HepG2 (cell line): ENCODE results near the gene MPO. TPM values are rescaled to one million over a fixed set of nuclear protein-coding genes. Genes with fewer than 3 reads are reported as not detected.

Source experiments
- ATAC-seq: fragments of 200-7000 bp; cut with Tn5 transposase; 3 replicates; pipeline ENCODE4 v1.9.1; 2020; ENCODE audit warnings: mild to moderate bottlenecking, moderate library complexity
- BruUV-seq: library from RNA; stranded (reverse); fragments of 400-500 nt; replicated peaks from 2 replicates; lab custom pipeline; 2021; lab: Mats Ljungman, UMichigan
- CTCF ChIA-PET: fragments of 300-600 bp; formaldehyde crosslinking; extraction: SDS; loops from one replicate; lab custom pipeline; 2021; ENCODE audit warnings: low total read pairs, inconsistent platforms, low intra/inter-chr PET ratio; lab: Yijun Ruan, JAX
- POLR2A ChIA-PET: fragments of 350-600 bp; sonication (Branson Sonifier 250); formaldehyde crosslinking; loops from one replicate; lab custom pipeline; 2020; ENCODE audit warnings: antibody characterized with exemption, inconsistent platforms; lab: Yijun Ruan, JAX
- DNase-seq: peaks from one replicate; pipeline ENCODE4 v3.0.0-alpha.2; 2015; ENCODE audit warnings: low spot score
- FAIRE-seq: peaks from 3 replicates; lab custom pipeline; 2011; peaks lifted over from hg19 to GRCh38; lab: Jason Lieb, UNC
- H2AFZ ChIP-seq: one replicate; pipeline ENCODE4 v1.6.1; 2011; ENCODE audit warnings: low read length, inconsistent platforms
- H3K27ac ChIP-seq: fragments of 300-600 bp; 3 replicates; pipeline ENCODE4 v1.8.0; 2011; ENCODE audit warnings: mixed run types, mild to moderate bottlenecking, mixed read lengths, low read length, inconsistent platforms; ENCODE audit not compliant: insufficient read depth; ENCODE audit errors: extremely low read length
- H3K27me3 ChIP-seq, 2 experiments: fragments of 200-600 bp in 1 of 2; 2 replicates in 1 of 2; 3 replicates in 1 of 2; pipeline versions ENCODE4 v1.6.0 to v1.8.0; 2011; ENCODE audit warnings: low read length in 2 of 2, mild to moderate bottlenecking in 2 of 2, moderate library complexity in 2 of 2, inconsistent platforms in 1 of 2; ENCODE audit not compliant: insufficient read depth in 2 of 2, control insufficient read depth in 1 of 2
- H3K36me3 ChIP-seq, 2 experiments: fragments of 200-600 bp in 1 of 2; replicated peaks in 1 of 2; 2 replicates in 1 of 2; 3 replicates in 1 of 2; pipeline versions ENCODE4 v1.5.1 to v1.8.0; 2011; ENCODE audit warnings: low read length in 2 of 2, inconsistent platforms in 1 of 2; ENCODE audit not compliant: insufficient read depth in 2 of 2, control insufficient read depth in 1 of 2
- H3K4me1 ChIP-seq: 2 replicates; pipeline ENCODE4 v1.5.1; 2012; ENCODE audit warnings: low read length, inconsistent platforms; ENCODE audit not compliant: insufficient read depth
- H3K4me2 ChIP-seq: 2 replicates; pipeline ENCODE4 v1.6.0; 2011; ENCODE audit warnings: low read depth, low read length, inconsistent platforms
- H3K4me3 ChIP-seq, 3 experiments: fragments of 200-600 bp in 1 of 3; sonication (generic), shearing (Covaris generic) in 1 of 3; replicated peaks in 1 of 3; 2 replicates each; pipeline ENCODE4 v1.5.1; 2011 to 2016; ENCODE audit warnings: low read length in 3 of 3, inconsistent platforms in 2 of 3, low read depth in 2 of 3, mild to moderate bottlenecking in 2 of 3, control low read depth in 1 of 3, mixed read lengths in 1 of 3; ENCODE audit not compliant: insufficient read depth in 1 of 3
- H3K79me2 ChIP-seq: one replicate; pipeline ENCODE4 v1.6.1; 2011; ENCODE audit warnings: low read length, inconsistent platforms; ENCODE audit not compliant: insufficient read depth
- H3K9ac ChIP-seq: 2 replicates; pipeline ENCODE4 v1.6.0; 2011; ENCODE audit warnings: mild to moderate bottlenecking, low read depth, low read length, inconsistent platforms; ENCODE audit not compliant: insufficient read depth
- H3K9me3 ChIP-seq: 2 replicates; pipeline ENCODE4 v1.5.1; 2012; ENCODE audit warnings: mild to moderate bottlenecking, low read length
- H4K20me1 ChIP-seq: 2 replicates; pipeline ENCODE4 v1.6.0; 2011; ENCODE audit warnings: inconsistent platforms, mild to moderate bottlenecking, low read length, moderate library complexity; ENCODE audit not compliant: insufficient read depth
- HINFP ChIP-seq: sonication (generic); formaldehyde crosslinking; IDR thresholded peaks from 2 replicates; pipeline ENCODE4 v1.4.0; 2020; ENCODE audit warnings: low read depth, mild to moderate bottlenecking, missing genetic modification reagents
- HNRNPL ChIP-seq: fragments of 200-400 bp; formaldehyde crosslinking; IDR thresholded peaks from 2 replicates; pipeline ENCODE4 v1.6.1; 2017; ENCODE audit warnings: mild to moderate bottlenecking, low read depth, low read length
- MXD4 ChIP-seq: IDR thresholded peaks from 2 replicates; pipeline ENCODE4 v1.6.1; 2016; ENCODE audit warnings: mild to moderate bottlenecking, missing biosample characterization, missing genetic modification reagents
- PRDM10 ChIP-seq: sonication (generic); formaldehyde crosslinking; IDR thresholded peaks from 2 replicates; pipeline ENCODE4 v1.4.0; 2020; ENCODE audit warnings: low read depth, missing genetic modification reagents
- U2AF1 ChIP-seq: fragments of 200-400 bp; formaldehyde crosslinking; optimal IDR thresholded peaks from 2 replicates; pipeline ENCODE3; 2017; ENCODE audit warnings: mild to moderate bottlenecking, low read depth, low read length
- U2AF2 ChIP-seq: fragments of 200-400 bp; formaldehyde crosslinking; IDR thresholded peaks from 2 replicates; pipeline ENCODE4 v1.6.1; 2017; ENCODE audit warnings: low read depth, mild to moderate bottlenecking, low read length
- ZBTB20 ChIP-seq: sonication (generic); formaldehyde crosslinking; IDR thresholded peaks from 2 replicates; pipeline ENCODE4 v1.8.1; 2023; ENCODE audit warnings: missing genetic modification reagents, low read depth, mild to moderate bottlenecking, borderline replicate concordance
- ZFP1 ChIP-seq: IDR thresholded peaks from 2 replicates; pipeline ENCODE4 v1.6.1; 2016
- ZNF552 ChIP-seq: sonication (generic); formaldehyde crosslinking; IDR thresholded peaks from 2 replicates; pipeline ENCODE4 v1.9.0; 2022; ENCODE audit warnings: missing genetic modification reagents, mild to moderate bottlenecking, borderline replicate concordance
- WGBS: methylation state at CpG from one replicate; pipeline ENCODE4 v1.1.6; 2017; ENCODE audit warnings: low lambda C conversion rate; 5-methylcytosine and 5-hydroxymethylcytosine counted together
- in situ Hi-C: cut with HindIII; loops from 2 replicates; pipeline ENCODE4 v1.10.0; 2017; ENCODE audit warnings: low pct_unique_long_range_greater_than_20kb; ENCODE audit not compliant: extremely low pct_ligation_motif_present
- intact Hi-C: fragments of 100-400 bp; cut with micrococcal nuclease; formaldehyde crosslinking; loops from one replicate; pipeline ENCODE4 v1.10.0; 2022; ENCODE audit not compliant: unreplicated experiment
- polyA plus RNA-seq, 8 experiments: library from polyadenylated mRNA; depleted of rRNA in 3 of 8; stranded (reverse) in 7 of 8; unstranded in 1 of 8; fragments of >200 nt; fragmentation: Illumina TruSeq in 4 of 8; extraction: Trizol in 4 of 8; gene quantifications; 2 replicates each; pipeline versions ENCODE4 v1.2.1 to v1.2.3, GENCODE V29; 2011 to 2016; ENCODE audit warnings: low read depth in 4 of 8, missing spikeins in 1 of 8, mixed read lengths in 1 of 8; ENCODE audit not compliant: insufficient read depth in 1 of 8
- total RNA-seq, 5 experiments: library from RNA; depleted of rRNA; stranded (reverse); fragments of >200 nt; fragmentation: Illumina TruSeq; extraction: Trizol; gene quantifications; 2 replicates each; pipeline ENCODE4 v1.2.3, GENCODE V29; 2016; ENCODE audit warnings: low read depth in 1 of 5

MPO gene
- total and polyA plus RNA-seq, 2 of the 13 experiments (the other 11 are each of a cell fraction or from before 2014, with no cell fraction given): not detected

- Histone ChIP-seq H3K27ac (no peak overlapping the region), H3K4me2 (0 out of 2 replicates have a peak overlapping the region, but pooled peaks have one; percentile 13), H3K4me3 (no peak overlapping the region; a peak in 1 of 6 replicates)
- no peak for DNase-seq
- CTCF ChIA-PET: no interaction called here
- intact Hi-C loops: no loop called here
- BruUV-seq: no TSS peak
- TF ChIP-seq PRDM10 (CRISPR knock-in tag): no peak
- peak; percentile 79 for TF ChIP-seq HNRNPL
- TF ChIP-seq U2AF1: peak; percentile 47
- TF ChIP-seq ZNF552: no peak
- no peak for TF ChIP-seq MXD4 (CRISPR knock-in tag)
- no peak for TF ChIP-seq ZFP1
- peak; percentile 54; the same call in 1 of the 2 replicates for TF ChIP-seq U2AF2
- no peak for TF ChIP-seq HINFP (CRISPR knock-in tag)
- TF ChIP-seq ZBTB20 (CRISPR knock-in tag): no peak
- TF ChIP-seq, all 625 proteins: peak for 3
- POLR2A ChIA-PET: interaction anchor here (1.0 to 1.6 kb wide), 2 partner anchors 9 to 24 kb away, joined by 5 to 7 read pairs; partner anchors contain the start of gene SUPT4H1
- 16% methylated on average over 16 of the region's 19 CpGs for WGBS
- peaks cover 29% of the 10 kb centered on the region for H3K4me1 ChIP-seq
- H3K9ac ChIP-seq: no peak overlapping the region
- in situ Hi-C loops: no loop called here
- no peak overlapping the region for H2AFZ ChIP-seq
- H3K27me3 ChIP-seq: peaks cover 20 to 65% of the 10 kb centered on the region in 2 experiments
- H3K79me2 ChIP-seq: no peaks in the 10 kb centered on the region
- H3K9me3 ChIP-seq: no peaks in the 10 kb centered on the region
- no peaks in the 10 kb centered on the region for H4K20me1 ChIP-seq
- FAIRE-seq: no peak
- peak; percentile 9; the same call in 2 of the 3 replicates for ATAC-seq
- H3K36me3 ChIP-seq: no peaks in the 10 kb centered on the region
Measured at GRCh38 chr17:58327363-58328194, 46.8 kb upstream of the MPO start.
